Suprapubic skin (tissue), 4 donors: ENCODE measurements around the gene IDH3B. TPM values are rescaled to one million over a fixed set of nuclear protein-coding genes. Genes with fewer than 3 reads are reported as not detected.

Experiments used
- DNase-seq, 2 donors: peaks; one replicate each; pipeline ENCODE4 v3.0.0-alpha.2; 2019; ENCODE audit warnings: low spot score in 2 of 2
- H3K27ac ChIP-seq: fragments of 200-600 bp; sonication (generic); one replicate; pipeline ENCODE4 v1.5.1; 2019
- H3K27me3 ChIP-seq: fragments of 200-600 bp; sonication (generic); one replicate; pipeline ENCODE4 v1.5.1; 2019
- H3K36me3 ChIP-seq: fragments of 200-600 bp; sonication (generic); one replicate; pipeline ENCODE4 v1.5.1; 2019
- H3K4me1 ChIP-seq: fragments of 200-600 bp; sonication (generic); one replicate; pipeline ENCODE4 v1.5.1; 2019
- H3K4me3 ChIP-seq: fragments of 200-600 bp; sonication (generic); one replicate; pipeline ENCODE4 v1.5.1; 2019; ENCODE audit warnings: mild to moderate bottlenecking
- H3K9me3 ChIP-seq: fragments of 200-600 bp; sonication (generic); one replicate; pipeline ENCODE4 v1.5.1; 2019
- CTCF ChIP-seq, 2 donors: fragments of 200-600 bp in 1 of 2; fragments of 450-650 bp in 1 of 2; sonication (generic) in 1 of 2; IDR thresholded peaks; one replicate each; pipeline ENCODE4 v1.5.1; 2016 to 2019; ENCODE audit warnings: antibody characterized with exemption in 2 of 2, mild to moderate bottlenecking in 1 of 2, moderate library complexity in 1 of 2
- EP300 ChIP-seq: sonication (generic); formaldehyde crosslinking; IDR thresholded peaks from one replicate; pipeline ENCODE4 v1.6.1; 2017; ENCODE audit warnings: antibody characterized with exemption
- POLR2A ChIP-seq, 2 donors: fragments of 450-650 bp; IDR thresholded peaks; one replicate each; pipeline ENCODE4 v1.6.1; 2017; ENCODE audit warnings: antibody characterized with exemption in 2 of 2, mild to moderate bottlenecking in 2 of 2, moderate library complexity in 2 of 2
- POLR2AphosphoS5 ChIP-seq, 3 donors: sonication (generic); formaldehyde crosslinking; IDR thresholded peaks; one replicate each; pipeline ENCODE4 v1.6.1; 2017; ENCODE audit warnings: antibody characterized with exemption in 3 of 3
- WGBS: methylation state at CpG from one replicate; pipeline ENCODE4 v1.1.5; 2018; 5-methylcytosine and 5-hydroxymethylcytosine counted together
- total RNA-seq, 4 donors: library from RNA; depleted of rRNA; stranded (reverse); fragments of >200 nt; gene quantifications; one replicate each; pipeline ENCODE4 v1.1.0, GENCODE V29; 2016

The IDH3B gene
- total RNA-seq, 4 donors from 2014 or later: 119 to 135 (median 121) TPM

DNA sequence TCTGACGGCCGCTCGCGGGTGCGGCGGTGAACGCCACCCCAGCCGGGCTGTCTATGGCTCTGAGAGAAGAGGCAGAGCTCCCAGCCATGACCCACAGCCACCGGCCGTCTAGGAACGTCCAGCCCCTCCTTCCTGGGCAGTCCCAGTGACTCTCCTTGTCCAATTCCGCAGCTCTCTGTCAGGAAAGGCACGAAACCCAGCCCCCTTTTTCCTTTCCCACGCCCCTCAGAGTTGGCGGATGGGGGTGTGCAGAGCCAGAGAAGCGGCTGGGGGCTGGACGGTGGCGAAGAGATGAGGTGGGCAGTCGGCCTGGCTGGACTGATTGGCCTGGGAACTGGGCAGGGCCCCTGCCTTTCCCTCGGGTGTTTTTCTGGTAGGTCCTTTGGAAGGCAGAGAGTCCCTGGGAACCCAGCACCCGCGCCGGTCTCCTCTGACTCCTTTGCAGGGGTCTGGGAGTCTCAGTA is 30.0 kb upstream of the IDH3B start:
- Histone ChIP-seq H3K27ac (no peak overlapping the region), H3K4me3 (peak overlapping the region; percentile 60), H3K27me3 (peaks cover 34% of the 10 kb centered on the region), H3K4me1 (peaks cover 14% of the 10 kb centered on the region), H3K36me3 (no peaks in the 10 kb centered on the region), H3K9me3 (no peaks in the 10 kb centered on the region)
- 27% methylated on average over 13 of the region's 23 CpGs for WGBS
- peak; percentile 50 to 61 for DNase-seq
- TF ChIP-seq POLR2A (IDR thresholded peaks at IDR 0.05) (no peak), EP300 (no peak), CTCF (IDR thresholded peaks at IDR 0.05) (no peak), POLR2AphosphoS5 (IDR thresholded peaks at IDR 0.05) (no peak)

GRCh38 chr20:2693286-2694007 is 29.4 kb upstream of the IDH3B start:
- 0% methylated on average over 4 of the region's 89 CpGs for WGBS
- peak; percentile 65 to 76 for DNase-seq

DNA sequence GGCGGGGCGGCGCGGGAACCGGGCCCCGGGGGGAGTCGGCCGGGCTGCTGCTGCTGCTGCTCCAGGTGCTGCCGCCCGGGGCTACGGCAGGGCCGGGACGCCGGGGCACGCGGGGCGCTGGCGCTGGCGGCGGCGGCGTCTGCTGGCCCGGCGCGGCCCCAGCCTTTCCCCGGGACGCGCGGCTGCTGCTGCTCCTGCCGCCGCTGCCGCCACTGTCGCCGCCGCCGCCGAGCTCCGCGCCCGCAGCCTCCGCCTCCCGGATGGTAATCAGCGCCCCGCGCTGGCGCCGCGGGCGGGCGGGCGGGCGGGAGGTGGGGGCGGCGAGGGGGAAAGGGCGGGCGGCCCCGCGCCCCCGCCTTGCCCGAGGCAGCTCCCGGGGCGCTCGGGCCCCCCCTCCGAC is 28.9 kb upstream of the IDH3B start:
- peak in 1 of 2 donors; percentile 44 for DNase-seq
- no CpG with 5 or more reads among the region's 64 CpGs for WGBS
- Histone ChIP-seq H3K4me1 (peaks cover 18% of the 10 kb centered on the region), H3K4me3 (peak overlapping the region; percentile 60), H3K9me3 (no peaks in the 10 kb centered on the region), H3K36me3 (no peaks in the 10 kb centered on the region), H3K27ac (no peak overlapping the region), H3K27me3 (peaks cover 35% of the 10 kb centered on the region)
- TF ChIP-seq EP300: no peak
- no peak for TF ChIP-seq POLR2AphosphoS5 (IDR thresholded peaks at IDR 0.05)
- TF ChIP-seq POLR2A (IDR thresholded peaks at IDR 0.05): no peak
- no peak for TF ChIP-seq CTCF (IDR thresholded peaks at IDR 0.05)

More at GRCh38 chr20:2693286-2694007, 29.4 kb upstream of the IDH3B start:
- no peaks in the 10 kb centered on the region for H3K9me3 ChIP-seq
- H3K36me3 ChIP-seq: no peaks in the 10 kb centered on the region
- peak overlapping the region; percentile 60 for H3K4me3 ChIP-seq
- H3K4me1 ChIP-seq: peaks cover 14% of the 10 kb centered on the region
- H3K27ac ChIP-seq: no peak overlapping the region
- TF ChIP-seq POLR2A (IDR thresholded peaks at IDR 0.05) (no peak), CTCF (IDR thresholded peaks at IDR 0.05) (no peak)
- peaks cover 33% of the 10 kb centered on the region for H3K27me3 ChIP-seq

GRCh38 chr20:2692036-2692885 is 28.2 kb upstream of the IDH3B start, which contains the start of gene EBF4:
EBF4 (plus strand) TSS chr20:2692780; CDS start chr20:2693646, 866 bp downstream.
- peak; percentile 68 to 80 for DNase-seq
- WGBS: 15% methylated on average over 15 of the region's 106 CpGs
- H3K27ac ChIP-seq: peak within 1 kb of the TSS; percentile 69

More at GRCh38 chr20:2692036-2692885, 28.2 kb upstream of the IDH3B start, which contains the start of gene EBF4:
- Histone ChIP-seq H3K4me3 (peak within 1 kb of the TSS; percentile 60), H3K4me1 (peaks cover 18% of the 10 kb centered on the region), H3K9me3 (no peaks in the 10 kb centered on the region), H3K27me3 (peaks cover 35% of the 10 kb centered on the region), H3K36me3 (no peaks in the 10 kb centered on the region)
- TF ChIP-seq POLR2AphosphoS5 (IDR thresholded peaks at IDR 0.05) (no peak), POLR2A (IDR thresholded peaks at IDR 0.05) (no peak), CTCF (IDR thresholded peaks at IDR 0.05) (no peak), EP300 (no peak)
